Upper lobe of left lung (tissue), 4 donors: ENCODE measurements around the gene EXOC4.

Experiments
- EP300 ChIP-seq, 4 donors: sonication (generic); formaldehyde crosslinking; IDR thresholded peaks; one replicate each; pipeline ENCODE4 v1.5.1; 2017; ENCODE audit warnings: antibody characterized with exemption in 4 of 4, control low read depth in 2 of 4
- POLR2A ChIP-seq, 4 donors: fragments of 450-650 bp; IDR thresholded peaks; one replicate each; pipeline ENCODE4 v1.5.1; 2016 to 2017; ENCODE audit warnings: antibody characterized with exemption in 4 of 4, mild to moderate bottlenecking in 2 of 4
- POLR2AphosphoS5 ChIP-seq, 2 donors: sonication (generic); formaldehyde crosslinking; IDR thresholded peaks; one replicate each; pipeline ENCODE4 v1.5.1; 2017; ENCODE audit warnings: antibody characterized with exemption in 2 of 2
- TF ChIP-seq, protein P1 (sequence below), 6 experiments: fragments of 450-650 bp in 4 of 6; fragments of 200-600 bp in 2 of 6; sonication (generic) in 2 of 6; IDR thresholded peaks; one replicate each; pipeline ENCODE4 v1.5.1; 2016 to 2019; ENCODE audit warnings: antibody characterized with exemption in 6 of 6

GRCh38 chr7:133753513-133753912 is 500.6 kb downstream of the EXOC4 start:
- TF ChIP-seq POLR2A (IDR thresholded peaks at IDR 0.05) = no peak
- TF ChIP-seq, protein P1, sequence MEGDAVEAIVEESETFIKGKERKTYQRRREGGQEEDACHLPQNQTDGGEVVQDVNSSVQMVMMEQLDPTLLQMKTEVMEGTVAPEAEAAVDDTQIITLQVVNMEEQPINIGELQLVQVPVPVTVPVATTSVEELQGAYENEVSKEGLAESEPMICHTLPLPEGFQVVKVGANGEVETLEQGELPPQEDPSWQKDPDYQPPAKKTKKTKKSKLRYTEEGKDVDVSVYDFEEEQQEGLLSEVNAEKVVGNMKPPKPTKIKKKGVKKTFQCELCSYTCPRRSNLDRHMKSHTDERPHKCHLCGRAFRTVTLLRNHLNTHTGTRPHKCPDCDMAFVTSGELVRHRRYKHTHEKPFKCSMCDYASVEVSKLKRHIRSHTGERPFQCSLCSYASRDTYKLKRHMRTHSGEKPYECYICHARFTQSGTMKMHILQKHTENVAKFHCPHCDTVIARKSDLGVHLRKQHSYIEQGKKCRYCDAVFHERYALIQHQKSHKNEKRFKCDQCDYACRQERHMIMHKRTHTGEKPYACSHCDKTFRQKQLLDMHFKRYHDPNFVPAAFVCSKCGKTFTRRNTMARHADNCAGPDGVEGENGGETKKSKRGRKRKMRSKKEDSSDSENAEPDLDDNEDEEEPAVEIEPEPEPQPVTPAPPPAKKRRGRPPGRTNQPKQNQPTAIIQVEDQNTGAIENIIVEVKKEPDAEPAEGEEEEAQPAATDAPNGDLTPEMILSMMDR (IDR thresholded peaks at IDR 0.05) = no peak
- TF ChIP-seq EP300 (IDR thresholded peaks at IDR 0.05) = no peak
- TF ChIP-seq POLR2AphosphoS5 (IDR thresholded peaks at IDR 0.05) = no peak
